Measurements from ENCODE around the gene LRRC31. TPM values are rescaled to one million over a fixed set of nuclear protein-coding genes. Genes with fewer than 3 reads are reported as not detected.
A peak's percentile ranks its signal among the peaks of the same experiment; 100 is the strongest.

LRRC31 gene
- total and polyA plus RNA-seq, 2 of the 13 experiments (the other 11 are each of a cell fraction or from before 2014, with no cell fraction given), result not detected

GRCh38 chr3:169812332-169813235 is 57.2 kb downstream of the LRRC31 start, which contains the start of the genes LRRC34 and LRRIQ4:
Gene LRRC34, minus strand, starts transcription at chr3:169812904. Its CDS starts 356 bp downstream, at chr3:169812548.
Gene LRRIQ4, plus strand, starts transcription at chr3:169812870. Its CDS starts 9,052 bp downstream, at chr3:169821922.
- Histone ChIP-seq H3K9me3 (ENCODE audit: low read length) (peaks cover 7% of the 10 kb centered on the region), H3K4me3 (replicated peaks in 1 of 3; ENCODE audit: insufficient read depth in 1 of 3, low read depth in 2 of 3, low read length in 3 of 3) (peak within 1 kb of the TSS in 2 of 3 experiments; percentile 16 to 46; a peak in 2 of 6 replicates), H3K27me3 (ENCODE audit: control insufficient read depth in 1 of 2, insufficient read depth in 2 of 2, low read length in 2 of 2) (peaks cover 0 to 10% of the 10 kb centered on the region in 2 experiments; a peak in 2 of 5 replicates), H3K27ac (ENCODE audit: extremely low read length, insufficient read depth, low read length) (no peak within 1 kb of the TSS), H3K4me1 (ENCODE audit: insufficient read depth, low read length) (peaks cover 14% of the 10 kb centered on the region), H3K79me2 (ENCODE audit: insufficient read depth, low read length) (no peaks in the 10 kb centered on the region), H3K4me2 (ENCODE audit: low read depth, low read length) (peak within 1 kb of the TSS; percentile 62), H4K20me1 (ENCODE audit: insufficient read depth, low read length) (no peaks in the 10 kb centered on the region), H3K9ac (ENCODE audit: insufficient read depth, low read depth, low read length) (no peak within 1 kb of the TSS), H2AFZ (ENCODE audit: low read length) (no peak within 1 kb of the TSS), H3K36me3 (replicated peaks in 1 of 2; ENCODE audit: control insufficient read depth in 1 of 2, insufficient read depth in 2 of 2, low read length in 2 of 2) (no peaks in the 10 kb centered on the region)
- 79% methylated on average over 23 of the region's 56 CpGs for WGBS (ENCODE audit: low lambda C conversion rate)
- FAIRE-seq, result no peak
- in situ Hi-C loops (cut with HindIII; ENCODE audit: extremely low pct_ligation_motif_present, low pct_unique_long_range_greater_than_20kb) (no loop called here), intact Hi-C loops (cut with micrococcal nuclease; ENCODE audit: unreplicated experiment) (no loop called here)
- ATAC-seq, result peak; percentile 92
- no TSS peak for BruUV-seq (replicated peaks)
- DNase-seq (ENCODE audit: low spot score), result no peak
- ChIA-PET CTCF (ENCODE audit: low intra/inter-chr PET ratio, low total read pairs) (no interaction called here), POLR2A (no interaction called here)
- no peak for TF ChIP-seq ZNF713 (CRISPR knock-in tag; IDR thresholded peaks at IDR 0.05)
- peak; percentile 61; the same call in 1 of the 2 replicates for TF ChIP-seq RFX1 (IDR thresholded peaks at IDR 0.05)
- TF ChIP-seq SRF (IDR thresholded peaks at IDR 0.05; ENCODE audit: low read depth, low read length), result no peak
- TF ChIP-seq SAP130 (CRISPR knock-in tag; IDR thresholded peaks at IDR 0.05; ENCODE audit: low read depth), result peak; percentile 29; the same call in 1 of the 2 replicates
- TF ChIP-seq ZNF263 (CRISPR knock-in tag; IDR thresholded peaks at IDR 0.05), result peak; percentile 80
- peak; percentile 6; the same call in 1 of the 2 replicates for TF ChIP-seq GABPB1 (CRISPR knock-in tag; IDR thresholded peaks at IDR 0.05)
- TF ChIP-seq RFX3 (CRISPR knock-in tag; IDR thresholded peaks at IDR 0.05), result peak; percentile 62
- TF ChIP-seq, protein P1, sequence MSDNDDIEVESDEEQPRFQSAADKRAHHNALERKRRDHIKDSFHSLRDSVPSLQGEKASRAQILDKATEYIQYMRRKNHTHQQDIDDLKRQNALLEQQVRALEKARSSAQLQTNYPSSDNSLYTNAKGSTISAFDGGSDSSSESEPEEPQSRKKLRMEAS (IDR thresholded peaks at IDR 0.05), result peak; percentile 16; the same call in 1 of the 2 replicates
- peak; percentile 44; the same call in 1 of the 2 replicates for TF ChIP-seq ZFY (CRISPR knock-in tag; IDR thresholded peaks at IDR 0.05)
- TF ChIP-seq ZNF776 (CRISPR knock-in tag; IDR thresholded peaks at IDR 0.05), result 0 out of 2 replicates have a peak, but pooled peaks have one; percentile 29
- TF ChIP-seq, protein P2, sequence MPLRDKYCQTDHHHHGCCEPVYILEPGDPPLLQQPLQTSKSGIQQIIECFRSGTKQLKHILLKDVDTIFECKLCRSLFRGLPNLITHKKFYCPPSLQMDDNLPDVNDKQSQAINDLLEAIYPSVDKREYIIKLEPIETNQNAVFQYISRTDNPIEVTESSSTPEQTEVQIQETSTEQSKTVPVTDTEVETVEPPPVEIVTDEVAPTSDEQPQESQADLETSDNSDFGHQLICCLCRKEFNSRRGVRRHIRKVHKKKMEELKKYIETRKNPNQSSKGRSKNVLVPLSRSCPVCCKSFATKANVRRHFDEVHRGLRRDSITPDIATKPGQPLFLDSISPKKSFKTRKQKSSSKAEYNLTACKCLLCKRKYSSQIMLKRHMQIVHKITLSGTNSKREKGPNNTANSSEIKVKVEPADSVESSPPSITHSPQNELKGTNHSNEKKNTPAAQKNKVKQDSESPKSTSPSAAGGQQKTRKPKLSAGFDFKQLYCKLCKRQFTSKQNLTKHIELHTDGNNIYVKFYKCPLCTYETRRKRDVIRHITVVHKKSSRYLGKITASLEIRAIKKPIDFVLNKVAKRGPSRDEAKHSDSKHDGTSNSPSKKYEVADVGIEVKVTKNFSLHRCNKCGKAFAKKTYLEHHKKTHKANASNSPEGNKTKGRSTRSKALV (CRISPR knock-in tag; IDR thresholded peaks at IDR 0.05), result 0 out of 2 replicates have a peak, but pooled peaks have one; percentile 20
- TF ChIP-seq, protein P3, sequence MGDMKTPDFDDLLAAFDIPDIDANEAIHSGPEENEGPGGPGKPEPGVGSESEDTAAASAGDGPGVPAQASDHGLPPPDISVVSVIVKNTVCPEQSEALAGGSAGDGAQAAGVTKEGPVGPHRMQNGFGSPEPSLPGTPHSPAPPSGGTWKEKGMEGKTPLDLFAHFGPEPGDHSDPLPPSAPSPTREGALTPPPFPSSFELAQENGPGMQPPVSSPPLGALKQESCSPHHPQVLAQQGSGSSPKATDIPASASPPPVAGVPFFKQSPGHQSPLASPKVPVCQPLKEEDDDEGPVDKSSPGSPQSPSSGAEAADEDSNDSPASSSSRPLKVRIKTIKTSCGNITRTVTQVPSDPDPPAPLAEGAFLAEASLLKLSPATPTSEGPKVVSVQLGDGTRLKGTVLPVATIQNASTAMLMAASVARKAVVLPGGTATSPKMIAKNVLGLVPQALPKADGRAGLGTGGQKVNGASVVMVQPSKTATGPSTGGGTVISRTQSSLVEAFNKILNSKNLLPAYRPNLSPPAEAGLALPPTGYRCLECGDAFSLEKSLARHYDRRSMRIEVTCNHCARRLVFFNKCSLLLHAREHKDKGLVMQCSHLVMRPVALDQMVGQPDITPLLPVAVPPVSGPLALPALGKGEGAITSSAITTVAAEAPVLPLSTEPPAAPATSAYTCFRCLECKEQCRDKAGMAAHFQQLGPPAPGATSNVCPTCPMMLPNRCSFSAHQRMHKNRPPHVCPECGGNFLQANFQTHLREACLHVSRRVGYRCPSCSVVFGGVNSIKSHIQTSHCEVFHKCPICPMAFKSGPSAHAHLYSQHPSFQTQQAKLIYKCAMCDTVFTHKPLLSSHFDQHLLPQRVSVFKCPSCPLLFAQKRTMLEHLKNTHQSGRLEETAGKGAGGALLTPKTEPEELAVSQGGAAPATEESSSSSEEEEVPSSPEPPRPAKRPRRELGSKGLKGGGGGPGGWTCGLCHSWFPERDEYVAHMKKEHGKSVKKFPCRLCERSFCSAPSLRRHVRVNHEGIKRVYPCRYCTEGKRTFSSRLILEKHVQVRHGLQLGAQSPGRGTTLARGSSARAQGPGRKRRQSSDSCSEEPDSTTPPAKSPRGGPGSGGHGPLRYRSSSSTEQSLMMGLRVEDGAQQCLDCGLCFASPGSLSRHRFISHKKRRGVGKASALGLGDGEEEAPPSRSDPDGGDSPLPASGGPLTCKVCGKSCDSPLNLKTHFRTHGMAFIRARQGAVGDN (CRISPR knock-in tag; IDR thresholded peaks at IDR 0.05), result peak; percentile 60
- peak; percentile 26; the same call in 1 of the 2 replicates for TF ChIP-seq UBTF (CRISPR knock-in tag; IDR thresholded peaks at IDR 0.05)
- TF ChIP-seq ZKSCAN5 (CRISPR knock-in tag; IDR thresholded peaks at IDR 0.05), result no peak
- no peak for TF ChIP-seq ZNF775 (CRISPR knock-in tag; IDR thresholded peaks at IDR 0.05; ENCODE audit: borderline replicate concordance)
